ENCODE data around the gene SAP130.

Gene SAP130

DNA sequence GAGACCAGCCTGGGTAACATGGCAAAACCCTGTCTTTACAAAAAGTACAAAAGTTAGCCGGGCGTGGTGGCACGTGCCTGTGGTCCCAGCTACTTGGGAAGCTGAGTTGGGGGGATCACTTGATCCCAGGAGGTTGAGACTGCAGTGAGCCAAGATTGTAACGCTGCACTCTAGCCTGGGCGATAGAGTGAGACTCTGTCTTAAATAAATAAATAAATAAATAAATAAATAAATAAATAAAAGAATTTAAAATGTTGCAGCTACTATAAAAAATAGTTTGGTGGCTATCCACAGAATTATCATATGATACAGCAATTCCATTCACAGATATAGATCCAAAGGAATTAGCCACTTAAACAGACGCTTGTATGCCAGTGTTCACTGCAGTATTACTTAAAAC is 92.5 kb downstream of the SAP130 start:
- no peak for DNase-seq (ENCODE audit: low read depth)
- TF ChIP-seq, protein P1, sequence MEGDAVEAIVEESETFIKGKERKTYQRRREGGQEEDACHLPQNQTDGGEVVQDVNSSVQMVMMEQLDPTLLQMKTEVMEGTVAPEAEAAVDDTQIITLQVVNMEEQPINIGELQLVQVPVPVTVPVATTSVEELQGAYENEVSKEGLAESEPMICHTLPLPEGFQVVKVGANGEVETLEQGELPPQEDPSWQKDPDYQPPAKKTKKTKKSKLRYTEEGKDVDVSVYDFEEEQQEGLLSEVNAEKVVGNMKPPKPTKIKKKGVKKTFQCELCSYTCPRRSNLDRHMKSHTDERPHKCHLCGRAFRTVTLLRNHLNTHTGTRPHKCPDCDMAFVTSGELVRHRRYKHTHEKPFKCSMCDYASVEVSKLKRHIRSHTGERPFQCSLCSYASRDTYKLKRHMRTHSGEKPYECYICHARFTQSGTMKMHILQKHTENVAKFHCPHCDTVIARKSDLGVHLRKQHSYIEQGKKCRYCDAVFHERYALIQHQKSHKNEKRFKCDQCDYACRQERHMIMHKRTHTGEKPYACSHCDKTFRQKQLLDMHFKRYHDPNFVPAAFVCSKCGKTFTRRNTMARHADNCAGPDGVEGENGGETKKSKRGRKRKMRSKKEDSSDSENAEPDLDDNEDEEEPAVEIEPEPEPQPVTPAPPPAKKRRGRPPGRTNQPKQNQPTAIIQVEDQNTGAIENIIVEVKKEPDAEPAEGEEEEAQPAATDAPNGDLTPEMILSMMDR (IDR thresholded peaks at IDR 0.05; ENCODE audit: control insufficient read depth, extremely low read depth, insufficient read depth): no peak

DNA sequence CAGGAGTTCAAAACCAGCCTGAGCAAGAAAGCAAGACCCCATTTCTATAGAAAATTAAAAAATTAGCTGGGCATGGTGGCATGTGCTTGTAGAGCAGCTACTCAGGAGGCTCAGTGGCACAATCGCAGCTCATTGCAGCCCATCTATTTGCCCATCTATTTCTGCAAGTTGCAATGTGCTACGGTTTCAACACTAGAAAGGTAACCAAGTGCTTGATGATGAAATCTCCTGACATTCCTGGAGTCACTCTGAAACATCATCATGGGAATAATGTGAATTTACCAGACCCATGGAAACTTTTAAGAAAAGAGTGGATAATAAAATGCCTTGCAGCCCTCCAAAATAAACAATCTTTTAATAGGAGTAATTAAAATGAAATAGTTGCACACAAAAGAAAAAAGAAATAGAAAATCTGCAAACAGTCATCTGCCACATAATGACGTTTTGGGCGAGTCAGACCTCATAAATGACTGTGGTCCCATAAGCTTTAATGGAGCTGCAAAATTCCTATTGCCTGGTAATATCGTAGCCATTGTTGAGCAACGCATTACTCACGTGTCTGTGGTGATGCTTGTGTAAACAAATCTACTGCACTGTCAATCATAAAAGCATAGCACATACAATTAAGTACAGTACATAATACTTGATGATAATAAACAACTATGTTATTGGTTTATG is 95.5 kb downstream of the SAP130 start:
- TF ChIP-seq, protein P1 (IDR thresholded peaks at IDR 0.05; ENCODE audit: control insufficient read depth, extremely low read depth, insufficient read depth): no peak
- peak; percentile 38 for DNase-seq (ENCODE audit: low read depth)

More for the DNA sequence above, 92.5 kb downstream of the SAP130 start:
- no peak overlapping the region for H3K4me3 ChIP-seq (ENCODE audit: low read depth, low read length)

DNA sequence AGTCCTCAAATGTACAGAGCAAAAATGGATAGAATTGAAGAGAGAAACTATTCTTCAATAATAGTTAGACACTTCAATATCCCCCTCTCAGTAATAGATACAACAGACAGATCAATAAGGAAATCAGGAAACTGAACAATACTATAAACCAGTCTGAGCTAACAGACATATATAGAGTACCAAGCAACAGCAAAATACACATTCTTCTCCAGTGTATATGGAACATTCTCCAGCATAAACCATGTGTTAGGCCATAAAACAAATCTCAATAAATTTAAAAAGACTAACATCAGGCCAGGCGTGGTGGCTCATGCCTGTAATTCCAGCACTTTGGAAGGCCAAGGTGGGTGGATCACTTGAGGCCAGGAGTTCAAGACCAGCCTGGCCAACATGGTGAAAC is 98.4 kb downstream of the SAP130 start:
- DNase-seq (ENCODE audit: low read depth): no peak
- TF ChIP-seq, protein P1 (IDR thresholded peaks at IDR 0.05; ENCODE audit: control insufficient read depth, extremely low read depth, insufficient read depth): no peak
- H3K4me3 ChIP-seq (ENCODE audit: low read depth, low read length): no peak overlapping the region

More for the DNA sequence above, 95.5 kb downstream of the SAP130 start:
- H3K4me3 ChIP-seq (ENCODE audit: low read depth, low read length): no peak overlapping the region

DNA sequence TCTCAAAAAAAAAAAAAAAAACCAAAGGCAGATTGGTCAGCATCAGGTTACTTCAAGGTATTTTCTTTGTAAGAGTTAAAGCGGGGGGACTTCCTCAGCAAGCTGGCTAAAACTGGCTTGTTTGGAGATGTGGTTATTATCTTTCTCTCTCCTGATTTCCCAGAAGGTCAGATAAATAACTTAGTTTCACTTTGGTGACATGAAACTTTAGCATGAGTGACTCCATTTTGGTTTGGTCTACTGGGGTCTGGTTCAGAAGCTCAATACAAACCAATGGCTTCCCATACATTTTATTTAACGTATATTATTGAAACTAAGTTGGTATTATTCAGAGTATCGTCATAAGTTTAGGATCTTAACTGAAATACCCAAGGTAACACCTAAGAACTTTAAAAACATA is 100.5 kb downstream of the SAP130 start:
- no peak overlapping the region for H3K4me3 ChIP-seq (ENCODE audit: low read depth, low read length)
- TF ChIP-seq, protein P1 (IDR thresholded peaks at IDR 0.05; ENCODE audit: control insufficient read depth, extremely low read depth, insufficient read depth): no peak
- DNase-seq (ENCODE audit: low read depth): no peak

DNA sequence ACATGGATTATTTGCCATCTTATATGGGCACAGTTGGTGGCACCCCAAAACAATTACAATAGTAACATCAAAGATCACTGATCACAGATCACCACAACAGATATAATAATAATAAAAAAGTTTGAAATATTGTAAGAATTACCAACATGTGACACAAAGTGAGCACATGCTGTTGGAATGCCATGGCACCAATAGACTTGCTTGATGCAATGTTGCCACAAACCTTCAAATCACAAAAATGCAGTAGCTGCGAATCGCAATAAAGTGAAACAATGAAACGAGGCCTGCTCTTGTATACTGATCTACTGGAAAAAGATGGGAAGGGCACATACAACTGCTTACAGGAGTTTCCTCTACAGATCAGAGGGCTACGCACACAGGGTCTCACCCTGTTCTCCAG is 109.9 kb downstream of the SAP130 start:
- TF ChIP-seq, protein P1 (IDR thresholded peaks at IDR 0.05; ENCODE audit: control insufficient read depth, extremely low read depth, insufficient read depth): no peak
- no peak for DNase-seq (ENCODE audit: low read depth)
- no peak overlapping the region for H3K4me3 ChIP-seq (ENCODE audit: low read depth, low read length)

DNA sequence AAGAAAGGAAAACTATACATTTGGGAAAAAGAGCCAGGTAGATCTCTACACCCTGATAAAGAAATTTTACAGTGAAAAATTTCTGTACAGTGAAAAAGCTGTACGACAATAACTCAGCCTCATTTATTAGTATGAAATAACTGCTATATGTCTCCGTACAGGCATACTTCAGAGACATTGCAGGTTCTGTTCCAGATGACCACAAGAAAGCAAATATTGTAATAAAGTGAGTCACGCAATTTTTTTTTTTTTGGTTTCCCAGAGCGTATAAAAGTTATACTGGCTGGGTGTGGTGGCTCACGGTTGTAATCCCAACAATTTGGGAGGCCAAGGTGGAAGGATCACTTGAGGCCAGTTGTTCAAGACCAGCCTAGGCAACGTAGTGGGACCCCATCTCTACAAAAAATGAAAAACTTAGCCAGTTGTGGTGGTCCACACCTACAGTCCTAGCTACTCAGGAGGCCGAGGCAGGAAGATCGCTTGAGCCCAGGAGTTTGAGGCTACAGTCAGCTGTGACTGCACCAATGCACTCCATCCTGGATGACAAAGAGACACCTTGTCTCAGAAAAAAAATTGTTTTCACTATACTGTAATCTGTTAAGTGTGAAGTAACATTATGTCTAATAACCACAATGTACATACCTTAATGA is 113.9 kb downstream of the SAP130 start:
- TF ChIP-seq, protein P1 (IDR thresholded peaks at IDR 0.05; ENCODE audit: control insufficient read depth, extremely low read depth, insufficient read depth): no peak
- DNase-seq (ENCODE audit: low read depth): peak; percentile 32
- no peak overlapping the region for H3K4me3 ChIP-seq (ENCODE audit: low read depth, low read length)

Measured in LNCaP clone FGC (cell line).